Caco-2 (cell line): ENCODE measurements around the gene KLHL30. TPM values are rescaled to one million over a fixed set of nuclear protein-coding genes. Genes with fewer than 3 reads are reported as not detected.

Experiments used
- BruUV-seq: library from RNA; stranded (reverse); fragments of 400-500 nt; replicated peaks from 2 replicates; lab custom pipeline; 2021; lab: Mats Ljungman, UMichigan
- CTCF ChIA-PET: fragments of 300-600 bp; sonication (Branson Sonifier 250); formaldehyde crosslinking; loops from one replicate; lab custom pipeline; 2022; ENCODE audit warnings: antibody characterized with exemption; lab: Charles Lee
- POLR2A ChIA-PET: fragments of 300-600 bp; sonication (Branson Sonifier 250); formaldehyde crosslinking; loops from one replicate; lab custom pipeline; 2022; ENCODE audit warnings: antibody characterized with exemption; lab: Charles Lee
- DNase-seq, 2 experiments: peaks; one replicate each; pipeline versions ENCODE4 v3.0.0 to v3.0.0-alpha.2; 2020 to 2022
- H3K27me3 ChIP-seq: replicated peaks from 2 replicates; pipeline ENCODE4 v1.6.0; 2011; ENCODE audit warnings: low read length; ENCODE audit not compliant: control insufficient read depth, insufficient read depth
- H3K36me3 ChIP-seq: 2 replicates; pipeline ENCODE4 v1.5.1; 2011; ENCODE audit warnings: low read length; ENCODE audit not compliant: control insufficient read depth, insufficient read depth
- H3K4me1 ChIP-seq: fragments of 250-450 bp; sonication (Bioruptor Pico); 2 replicates; pipeline ENCODE4 v1.5.1; 2020; ENCODE audit warnings: mild to moderate bottlenecking
- H3K4me3 ChIP-seq: 2 replicates; pipeline ENCODE4 v1.5.1; 2011; ENCODE audit warnings: low read depth, mild to moderate bottlenecking, control low read depth, low read length
- H3K9me3 ChIP-seq: fragments of 250-450 bp; sonication (Bioruptor Pico); 2 replicates; pipeline ENCODE4 v1.5.1; 2020; ENCODE audit warnings: mild to moderate bottlenecking, moderate library complexity
- H3K27ac Mint-ChIP-seq: one replicate; pipeline ENCODE4 v1.8.0; 2022; ENCODE audit warnings: mixed read lengths; ENCODE audit not compliant: unreplicated experiment
- H3K27me3 Mint-ChIP-seq: one replicate; pipeline ENCODE4 v1.8.0; 2022; ENCODE audit warnings: mixed read lengths; ENCODE audit not compliant: insufficient read depth, unreplicated experiment
- H3K36me3 Mint-ChIP-seq: one replicate; pipeline ENCODE4 v1.8.0; 2022; ENCODE audit warnings: mild to moderate bottlenecking, mixed read lengths; ENCODE audit not compliant: insufficient read depth, unreplicated experiment
- H3K4me1 Mint-ChIP-seq: one replicate; pipeline ENCODE4 v1.8.0; 2022; ENCODE audit warnings: low read depth, mixed read lengths; ENCODE audit not compliant: unreplicated experiment
- H3K4me3 Mint-ChIP-seq: one replicate; pipeline ENCODE4 v1.8.0; 2022; ENCODE audit warnings: mild to moderate bottlenecking, moderate library complexity, mixed read lengths; ENCODE audit not compliant: unreplicated experiment
- H3K9me3 Mint-ChIP-seq: one replicate; pipeline ENCODE4 v1.8.0; 2022; ENCODE audit warnings: mixed read lengths; ENCODE audit not compliant: unreplicated experiment
- CTCF ChIP-seq, 2 experiments: fragments of 200-600 bp in 1 of 2; IDR thresholded peaks; 1 replicate in 1 of 2; 2 replicates in 1 of 2; pipeline versions ENCODE4 v1.5.1 to v1.8.0; 2011 to 2022; ENCODE audit warnings: antibody characterized with exemption in 1 of 2, control low read depth in 1 of 2, inconsistent platforms in 1 of 2, low read depth in 1 of 2, low read length in 1 of 2, mild to moderate bottlenecking in 1 of 2, moderate library complexity in 1 of 2; ENCODE audit not compliant: insufficient read depth in 1 of 2, severe bottlenecking in 1 of 2, unreplicated experiment in 1 of 2
- intact Hi-C: fragments of 100-400 bp; cut with micrococcal nuclease; formaldehyde crosslinking; loops from one replicate; pipeline ENCODE4 v1.10.0; 2022; ENCODE audit not compliant: unreplicated experiment
- total RNA-seq: library from RNA; stranded (reverse); gene quantifications from 2 replicates; pipeline ENCODE4 v1.2.3, GENCODE V29; 2022

The KLHL30 gene
- total RNA-seq, 1 experiment from 2014 or later, result 0.36 TPM

- POLR2A ChIA-PET, result no interaction called here
- peaks cover 4% of the 10 kb centered on the region for H3K36me3 Mint-ChIP-seq
- no peaks in the 10 kb centered on the region for H3K4me1 ChIP-seq
Measured at GRCh38 chr2:238152771-238153688, 14.6 kb downstream of the KLHL30 start.

GRCh38 chr2:238154570-238154969 is 16.1 kb downstream of the KLHL30 start:
- CTCF ChIA-PET, result no interaction called here
- Mint-ChIP-seq H3K27ac (no peak overlapping the region), H3K36me3 (peaks cover 4% of the 10 kb centered on the region), H3K4me1 (no peaks in the 10 kb centered on the region), H3K27me3 (no peaks in the 10 kb centered on the region), H3K9me3 (no peaks in the 10 kb centered on the region), H3K4me3 (no peak overlapping the region)
- intact Hi-C loops, result loop anchor here (10.0 kb wide), 1 partner anchor 300 kb away; the partner anchor contains the start of gene RAMP1
- Histone ChIP-seq H3K27me3 (no peaks in the 10 kb centered on the region), H3K4me3 (no peak overlapping the region), H3K36me3 (no peaks in the 10 kb centered on the region), H3K4me1 (no peaks in the 10 kb centered on the region), H3K9me3 (no peaks in the 10 kb centered on the region)
- TF ChIP-seq CTCF (IDR thresholded peaks at IDR 0.05; ENCODE audit: insufficient read depth in 1 of 2, low read depth in 1 of 2, low read length in 1 of 2, severe bottlenecking in 1 of 2, unreplicated experiment in 1 of 2), result no peak
- POLR2A ChIA-PET, result no interaction called here
- no TSS peak for BruUV-seq
- no peak for DNase-seq

More at GRCh38 chr2:238152771-238153688, 14.6 kb downstream of the KLHL30 start:
- Mint-ChIP-seq H3K27ac (no peak overlapping the region), H3K9me3 (no peaks in the 10 kb centered on the region), H3K4me3 (no peak overlapping the region), H3K4me1 (no peaks in the 10 kb centered on the region), H3K27me3 (no peaks in the 10 kb centered on the region)
- Histone ChIP-seq H3K36me3 (no peaks in the 10 kb centered on the region), H3K9me3 (no peaks in the 10 kb centered on the region), H3K4me3 (no peak overlapping the region), H3K27me3 (no peaks in the 10 kb centered on the region)
- DNase-seq, result no peak
- TF ChIP-seq CTCF (IDR thresholded peaks at IDR 0.05; ENCODE audit: insufficient read depth in 1 of 2, low read depth in 1 of 2, low read length in 1 of 2, severe bottlenecking in 1 of 2, unreplicated experiment in 1 of 2), result peak in 1 of 2 experiments; percentile 20
- BruUV-seq, result no TSS peak
- CTCF ChIA-PET, result no interaction called here
- intact Hi-C loops, result loop anchor here (10.0 kb wide), 1 partner anchor 298 kb away; the partner anchor contains the start of gene RAMP1

- no peaks in the 10 kb centered on the region for H3K27me3 ChIP-seq
- H3K36me3 Mint-ChIP-seq, result peaks cover 4% of the 10 kb centered on the region
- intact Hi-C loops, result loop anchor here (10.0 kb wide), 1 partner anchor 300 kb away; the partner anchor contains the start of gene RAMP1
- H3K9me3 Mint-ChIP-seq, result no peaks in the 10 kb centered on the region
- H3K4me3 Mint-ChIP-seq, result no peak overlapping the region
- TF ChIP-seq CTCF (IDR thresholded peaks at IDR 0.05; ENCODE audit: insufficient read depth in 1 of 2, low read depth in 1 of 2, low read length in 1 of 2, severe bottlenecking in 1 of 2, unreplicated experiment in 1 of 2), result no peak
- no peaks in the 10 kb centered on the region for H3K9me3 ChIP-seq
- ChIA-PET CTCF (no interaction called here), POLR2A (no interaction called here)
- no peaks in the 10 kb centered on the region for H3K4me1 Mint-ChIP-seq
- no peaks in the 10 kb centered on the region for H3K36me3 ChIP-seq
- no peak for DNase-seq
- no peaks in the 10 kb centered on the region for H3K4me1 ChIP-seq
- no peaks in the 10 kb centered on the region for H3K27me3 Mint-ChIP-seq
- no TSS peak for BruUV-seq
- H3K27ac Mint-ChIP-seq, result no peak overlapping the region
- H3K4me3 ChIP-seq, result no peak overlapping the region
Measured at GRCh38 chr2:238155051-238155760, 16.7 kb downstream of the KLHL30 start.
